ENCODE data around the gene TMEM119. TPM values are rescaled to one million over a fixed set of nuclear protein-coding genes. Genes with fewer than 3 reads are reported as not detected.

TMEM119 gene
- total and polyA plus RNA-seq, 9 of the 15 experiments (the other 6 are each of a cell fraction or from before 2014, with no cell fraction given): 0.18 TPM; not detected in 8

DNA sequence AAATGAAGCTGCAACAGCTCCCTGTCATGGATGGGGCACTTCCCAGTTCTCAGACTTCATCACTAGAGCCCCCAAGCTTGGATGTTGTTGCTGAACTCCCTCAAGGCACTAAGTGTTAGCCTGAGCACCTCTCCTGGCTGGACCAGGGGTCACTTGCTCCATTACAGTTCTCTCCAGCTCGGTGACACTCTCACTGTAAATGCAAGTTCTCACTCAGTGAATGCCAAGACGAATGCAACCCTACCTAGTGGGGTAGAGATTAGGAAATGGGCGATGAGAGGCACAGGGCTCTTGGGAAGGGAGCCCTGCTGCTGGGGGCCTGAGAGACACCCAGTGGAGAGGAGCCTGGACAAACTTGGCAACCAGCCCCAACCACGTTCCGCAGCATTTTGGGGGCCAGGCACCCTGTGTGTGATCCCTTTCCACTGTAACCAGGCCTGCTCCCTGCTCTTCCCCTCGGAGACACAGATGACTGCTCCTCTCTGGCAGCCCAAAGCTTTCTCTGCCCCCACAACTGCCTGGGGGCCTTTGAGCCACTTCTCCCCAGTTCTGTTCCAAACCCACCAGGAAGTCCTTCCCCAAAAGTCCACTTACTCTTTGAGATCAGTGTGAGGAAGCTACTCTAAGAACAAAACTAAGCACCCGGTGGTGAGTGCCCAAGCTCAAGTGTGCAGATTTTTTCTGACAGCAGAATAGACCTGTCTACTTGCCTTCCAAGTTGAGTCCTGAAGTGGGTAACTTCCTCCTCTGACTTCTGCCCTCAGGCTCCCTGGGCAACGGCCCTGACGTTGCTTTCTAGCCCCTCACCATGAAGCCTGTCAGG lies 43.8 kb upstream of the TMEM119 start:
- 0 out of 2 replicates have a peak, but pooled peaks cover 3% of the 10 kb centered on the region for H4K20me1 ChIP-seq (replicated peaks; ENCODE audit: control insufficient read depth, insufficient read depth, low read length)
- H3K79me2 ChIP-seq (ENCODE audit: control insufficient read depth, insufficient read depth, low read length): no peaks in the 10 kb centered on the region
- ChIA-PET POLR2A (interaction anchor here (0.6 to 4.6 kb wide), 9 partner anchors 10 to 444 kb away, joined by 3 to 69 read pairs (median 3); no protein-coding TSS in a partner anchor), CTCF (ENCODE audit: low intra/inter-chr PET ratio) (no interaction called here)
- no peak overlapping the region for H2AFZ ChIP-seq (ENCODE audit: low read depth, low read length)
- no peaks in the 10 kb centered on the region for H3K9me3 ChIP-seq (replicated peaks; ENCODE audit: control insufficient read depth, insufficient read depth, low read depth, low read length)
- H3K36me3 ChIP-seq (ENCODE audit: control insufficient read depth, insufficient read depth, low read length): peaks cover 39% of the 10 kb centered on the region
- peak overlapping the region; percentile 61; the same call in 2 of the 3 replicates for H3K27ac ChIP-seq (ENCODE audit: extremely low read depth, low read depth, low read length)
- intact Hi-C loops (cut with micrococcal nuclease): loop anchor here (1.0 kb wide), 2 partner anchors 12 to 23 kb away; no protein-coding TSS in a partner anchor
- DNase-seq (ENCODE audit: extremely low read depth in 1 of 4, low spot score in 3 of 4) (peak in 1 of 4 experiments; percentile 26), FAIRE-seq (no peak), ATAC-seq (peak; percentile 56)
- in situ Hi-C loops (cut with MboI): no loop called here
- no peaks in the 10 kb centered on the region for H3K27me3 ChIP-seq (ENCODE audit: control insufficient read depth in 2 of 2, insufficient read depth in 2 of 2, low read length in 2 of 2)
- 39% methylated on average over 9 of the region's 9 CpGs for WGBS (ENCODE audit: insufficient coverage, low coverage, missing lambda C conversion rate)
- H3K4me2 ChIP-seq (ENCODE audit: insufficient read depth, low read length): peak overlapping the region; percentile 44
- H3K4me3 ChIP-seq: no peak overlapping the region
- H3K4me1 ChIP-seq (replicated peaks in 1 of 2; ENCODE audit: control insufficient read depth in 2 of 2, insufficient read depth in 2 of 2, low read length in 2 of 2): peaks cover 14 to 21% of the 10 kb centered on the region in 2 experiments
- no TSS peak for BruUV-seq (replicated peaks)
- H3K9me1 ChIP-seq (ENCODE audit: control insufficient read depth, insufficient read depth, low read length): no peaks in the 10 kb centered on the region
- H3K9ac ChIP-seq (ENCODE audit: insufficient read depth in 1 of 2, low read depth in 2 of 2, low read length in 2 of 2): peak overlapping the region in 1 of 2 experiments; percentile 80; a peak in 2 of 4 replicates
- TF ChIP-seq, protein P1, sequence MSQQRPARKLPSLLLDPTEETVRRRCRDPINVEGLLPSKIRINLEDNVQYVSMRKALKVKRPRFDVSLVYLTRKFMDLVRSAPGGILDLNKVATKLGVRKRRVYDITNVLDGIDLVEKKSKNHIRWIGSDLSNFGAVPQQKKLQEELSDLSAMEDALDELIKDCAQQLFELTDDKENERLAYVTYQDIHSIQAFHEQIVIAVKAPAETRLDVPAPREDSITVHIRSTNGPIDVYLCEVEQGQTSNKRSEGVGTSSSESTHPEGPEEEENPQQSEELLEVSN (IDR thresholded peaks at IDR 0.05; ENCODE audit: borderline replicate concordance in 1 of 2, extremely low read depth in 1 of 2, insufficient read depth in 1 of 2, insufficient read length in 1 of 2, low read depth in 1 of 2, low read length in 1 of 2, poor library complexity in 1 of 2, severe bottlenecking in 1 of 2): no peak
- TF ChIP-seq STAT5A (IDR thresholded peaks at IDR 0.05; ENCODE audit: borderline replicate concordance, low read length) (no peak), RUNX1 (IDR thresholded peaks at IDR 0.05; ENCODE audit: low read depth) (0 out of 2 replicates have a peak, but pooled peaks have one; percentile 6), SRSF7 (optimal IDR thresholded peaks at IDR 0.05; ENCODE audit: low read depth, low read length) (no peak), PTTG1 (tag; IDR thresholded peaks at IDR 0.05; ENCODE audit: low read depth) (no peak), ATF1 (CRISPR knock-in tag; IDR thresholded peaks at IDR 0.05) (no peak), ATF1 (tag; IDR thresholded peaks at IDR 0.05) (0 out of 2 replicates have a peak, but pooled peaks have one; percentile 0), ATF7 (IDR thresholded peaks at IDR 0.05) (peak; percentile 26; the same call in 1 of the 2 replicates), ZNF143 (CRISPR knock-in tag; IDR thresholded peaks at IDR 0.05) (no peak), KDM2B (CRISPR knock-in tag; IDR thresholded peaks at IDR 0.05) (no peak), CC2D1A (IDR thresholded peaks at IDR 0.05) (no peak), ETV6 (IDR thresholded peaks at IDR 0.05; ENCODE audit: borderline replicate concordance in 1 of 2, low read depth in 2 of 2, low read length in 1 of 2) (no peak), ETV6 (CRISPR knock-in tag; IDR thresholded peaks at IDR 0.05; ENCODE audit: borderline replicate concordance) (no peak), HNRNPH1 (optimal IDR thresholded peaks at IDR 0.05; ENCODE audit: low read depth, low read length) (no peak), SMAD1 (IDR thresholded peaks at IDR 0.05; ENCODE audit: low read depth, low read length, partially characterized antibody) (no peak)
- TF ChIP-seq, protein P2, sequence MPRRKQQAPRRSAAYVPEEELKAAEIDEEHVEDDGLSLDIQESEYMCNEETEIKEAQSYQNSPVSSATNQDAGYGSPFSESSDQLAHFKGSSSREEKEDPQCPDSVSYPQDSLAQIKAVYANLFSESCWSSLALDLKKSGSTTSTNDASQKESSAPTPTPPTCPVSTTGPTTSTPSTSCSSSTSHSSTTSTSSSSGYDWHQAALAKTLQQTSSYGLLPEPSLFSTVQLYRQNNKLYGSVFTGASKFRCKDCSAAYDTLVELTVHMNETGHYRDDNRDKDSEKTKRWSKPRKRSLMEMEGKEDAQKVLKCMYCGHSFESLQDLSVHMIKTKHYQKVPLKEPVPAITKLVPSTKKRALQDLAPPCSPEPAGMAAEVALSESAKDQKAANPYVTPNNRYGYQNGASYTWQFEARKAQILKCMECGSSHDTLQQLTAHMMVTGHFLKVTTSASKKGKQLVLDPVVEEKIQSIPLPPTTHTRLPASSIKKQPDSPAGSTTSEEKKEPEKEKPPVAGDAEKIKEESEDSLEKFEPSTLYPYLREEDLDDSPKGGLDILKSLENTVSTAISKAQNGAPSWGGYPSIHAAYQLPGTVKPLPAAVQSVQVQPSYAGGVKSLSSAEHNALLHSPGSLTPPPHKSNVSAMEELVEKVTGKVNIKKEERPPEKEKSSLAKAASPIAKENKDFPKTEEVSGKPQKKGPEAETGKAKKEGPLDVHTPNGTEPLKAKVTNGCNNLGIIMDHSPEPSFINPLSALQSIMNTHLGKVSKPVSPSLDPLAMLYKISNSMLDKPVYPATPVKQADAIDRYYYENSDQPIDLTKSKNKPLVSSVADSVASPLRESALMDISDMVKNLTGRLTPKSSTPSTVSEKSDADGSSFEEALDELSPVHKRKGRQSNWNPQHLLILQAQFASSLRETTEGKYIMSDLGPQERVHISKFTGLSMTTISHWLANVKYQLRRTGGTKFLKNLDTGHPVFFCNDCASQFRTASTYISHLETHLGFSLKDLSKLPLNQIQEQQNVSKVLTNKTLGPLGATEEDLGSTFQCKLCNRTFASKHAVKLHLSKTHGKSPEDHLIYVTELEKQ (CRISPR knock-in tag; IDR thresholded peaks at IDR 0.05): peak; percentile 5; the same call in 1 of the 2 replicates
